Measurements from ENCODE around the gene DCC.

- no peak for TF ChIP-seq CTCF (IDR thresholded peaks at IDR 0.05)
- no peak for TF ChIP-seq MAX (IDR thresholded peaks at IDR 0.05)
Observed at GRCh38 chr18:53543711-53544110, 1203.7 kb downstream of the DCC start.

All from A549 (cell line).